ENCODE results near the gene DPP6. TPM values are rescaled to one million over a fixed set of nuclear protein-coding genes. Genes with fewer than 3 reads are reported as not detected.
"Not testable (repeated sequence)": the region's sequence is repeated elsewhere in the genome, so short reads cannot be mapped to it uniquely, and the experiment has no call there.

Gene DPP6
- not detected in 2 replicates for total RNA-seq (2014; rRNA removed; shearing (Covaris generic))

DNA sequence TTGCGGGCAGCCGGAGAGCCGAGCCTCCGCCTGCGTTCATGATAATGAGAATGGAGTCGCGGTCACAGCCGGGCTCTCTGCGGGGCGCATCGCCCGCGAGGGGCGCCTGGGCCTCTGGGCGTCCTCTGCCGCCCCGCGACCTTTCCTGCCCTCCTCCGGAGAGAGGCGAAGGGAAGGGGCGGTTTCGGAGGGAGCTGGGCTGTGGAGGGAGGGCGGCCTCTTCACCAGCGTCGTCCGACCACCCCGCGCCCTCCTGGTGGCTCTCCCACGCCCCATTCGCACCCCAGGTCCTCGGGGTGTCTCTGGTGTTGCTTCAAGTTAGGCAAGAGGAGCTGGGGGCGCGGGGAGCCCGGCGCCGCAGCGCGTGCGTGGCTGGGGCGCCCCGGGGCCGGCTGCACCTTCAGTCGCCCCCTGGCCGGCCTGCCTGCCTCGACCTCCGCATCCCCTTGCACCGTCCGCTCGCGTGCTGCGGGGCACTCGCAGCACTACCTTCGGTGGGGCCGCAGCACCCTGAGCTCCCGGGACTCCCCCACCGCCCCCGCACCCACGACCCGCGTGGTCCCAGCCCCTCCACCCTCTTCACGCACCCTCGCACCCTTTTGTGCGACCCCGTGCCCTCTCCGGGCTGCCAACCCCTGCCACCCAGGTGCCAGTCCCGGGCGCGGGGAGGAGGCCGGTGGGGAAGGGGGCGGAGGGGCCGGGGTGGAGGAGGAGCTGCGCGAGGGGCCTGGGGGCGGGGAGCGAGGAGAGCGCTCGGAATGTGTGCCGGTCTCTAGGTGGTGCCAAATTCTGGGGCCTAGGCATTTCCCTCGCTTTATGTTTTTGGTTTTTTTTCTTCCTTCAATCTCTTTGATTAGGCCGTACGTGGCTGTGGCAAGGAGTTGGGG lies at the start of gene DPP6:
Gene DPP6 (plus strand): TSS at position 756 of the 887 bp plus-strand sequence.
- not testable (repeated sequence) for DNase-seq (ENCODE audit: low spot score)

DNA sequence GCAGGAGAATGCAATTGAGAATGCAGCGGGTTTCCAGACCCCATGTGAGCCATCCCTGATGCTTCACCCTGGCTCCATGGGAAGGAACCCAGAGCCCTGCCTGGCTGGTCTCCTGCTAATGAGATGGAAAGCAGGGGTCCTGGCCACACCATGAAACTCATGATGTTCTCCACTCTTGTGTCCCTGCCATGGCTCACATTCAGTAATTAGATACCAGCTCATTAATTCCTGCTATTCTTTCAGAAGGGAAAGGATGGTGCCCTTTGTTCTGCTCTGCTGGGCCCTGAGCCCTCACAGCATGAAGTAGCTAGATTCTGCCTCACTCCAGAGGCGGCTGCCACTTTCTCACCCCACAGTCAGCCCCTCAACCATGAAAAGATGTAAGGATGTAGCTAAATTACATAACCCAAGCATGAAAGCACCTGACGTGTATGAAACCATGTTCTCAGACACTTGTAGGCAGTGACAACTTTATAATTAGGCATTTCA lies 42.7 kb upstream of the DPP6 start:
- not testable (repeated sequence) for DNase-seq (ENCODE audit: low spot score)

DNA sequence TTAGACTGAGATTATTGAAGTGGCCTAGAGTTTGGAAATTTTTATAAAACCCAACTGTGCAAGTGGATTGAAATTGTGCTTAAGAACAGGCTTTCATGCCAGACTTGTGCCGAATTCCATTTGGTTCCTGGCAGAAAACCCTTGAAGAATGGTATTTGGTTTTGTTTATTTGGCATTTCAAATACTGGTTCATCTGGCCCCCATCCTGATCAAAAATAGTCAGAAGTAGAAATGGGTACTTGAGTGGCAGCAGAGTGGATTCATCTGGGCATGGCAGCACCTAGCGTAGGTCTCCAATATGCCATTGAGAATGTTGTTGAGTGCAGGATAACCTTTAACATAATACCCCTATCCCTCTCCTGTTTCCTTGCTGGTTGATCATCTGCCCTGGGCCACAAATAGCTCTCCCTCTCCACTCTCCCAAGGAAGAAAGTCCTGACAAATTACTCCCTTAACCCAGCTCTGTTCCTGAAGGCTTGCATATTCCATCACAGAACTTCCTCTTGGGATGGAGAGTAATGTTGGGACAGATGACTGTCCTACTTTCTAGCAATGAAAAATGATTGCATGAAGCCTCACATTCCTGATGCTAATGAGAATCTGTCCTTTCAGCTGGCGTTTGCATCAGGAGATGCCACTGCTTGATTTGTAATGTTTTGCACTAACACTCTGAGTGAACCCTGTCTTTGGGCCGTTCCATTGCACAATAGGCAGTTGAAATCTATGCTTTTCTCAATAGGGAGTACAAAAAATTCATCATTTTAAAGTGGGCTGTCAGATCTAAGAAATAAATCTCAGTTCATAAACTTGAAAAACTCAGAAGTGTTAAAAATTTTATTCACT lies 41.3 kb upstream of the DPP6 start:
- not testable (repeated sequence) for DNase-seq (ENCODE audit: low spot score)

DNA sequence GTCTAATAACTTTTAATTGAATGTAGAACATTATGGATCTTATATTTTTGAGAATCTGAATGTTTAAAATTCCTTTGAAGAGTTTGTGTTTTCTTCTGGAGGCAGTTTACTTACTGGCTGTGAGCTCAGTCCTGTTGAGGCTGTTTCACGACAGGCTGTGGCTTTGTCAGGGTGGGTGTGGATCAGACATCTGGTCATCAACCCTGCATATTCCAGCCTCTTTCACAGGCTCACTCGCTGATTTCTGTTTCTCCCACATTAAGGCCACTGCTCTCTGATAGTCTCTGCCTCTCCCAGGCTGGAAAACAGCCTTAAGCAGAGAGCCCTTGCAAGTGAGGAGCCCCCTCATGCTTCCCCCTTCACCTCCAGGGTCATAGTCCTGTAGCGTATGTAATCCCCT lies 39.4 kb upstream of the DPP6 start:
- not testable (repeated sequence) for DNase-seq (ENCODE audit: low spot score)

DNA sequence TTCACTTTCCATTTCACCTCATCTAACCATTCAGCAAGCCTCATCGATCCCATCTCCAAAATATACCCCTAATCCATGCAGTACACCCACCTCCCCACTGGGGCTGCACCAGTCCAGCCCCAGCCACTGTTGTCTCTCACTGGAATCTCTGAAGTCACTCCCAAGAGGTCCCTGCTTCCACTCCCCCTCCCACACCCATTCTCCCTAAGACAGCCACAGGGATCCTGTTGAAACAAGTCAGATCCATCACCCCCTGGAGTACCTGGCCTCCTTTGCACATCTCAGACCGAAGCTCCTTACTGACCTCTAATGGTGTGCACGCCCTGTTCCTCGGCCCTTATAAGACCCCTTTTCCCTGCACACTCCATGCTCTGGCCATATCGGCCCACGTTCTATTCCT lies 36.6 kb upstream of the DPP6 start:
- DNase-seq (ENCODE audit: low spot score): not testable (repeated sequence)

DNA sequence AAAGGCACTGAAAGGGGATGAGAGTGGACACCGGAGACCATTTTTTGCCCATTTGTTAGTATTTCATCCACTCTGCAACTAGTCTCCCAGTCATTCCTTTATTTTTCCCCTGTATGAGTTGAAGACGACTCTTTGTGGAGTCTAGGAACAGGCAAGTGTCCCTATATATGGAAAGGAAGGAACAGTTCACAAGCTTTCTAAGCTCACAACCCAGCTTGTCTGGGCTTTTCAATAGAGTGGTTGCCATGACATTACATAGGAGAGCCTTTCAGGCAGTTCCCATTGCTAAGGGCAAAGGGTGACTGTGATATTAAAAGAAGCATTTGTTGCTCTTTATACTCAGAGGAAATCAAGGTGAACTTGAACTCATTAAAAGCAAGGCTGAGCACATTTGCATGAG lies 33.8 kb upstream of the DPP6 start:
- DNase-seq (ENCODE audit: low spot score): not testable (repeated sequence)

DNA sequence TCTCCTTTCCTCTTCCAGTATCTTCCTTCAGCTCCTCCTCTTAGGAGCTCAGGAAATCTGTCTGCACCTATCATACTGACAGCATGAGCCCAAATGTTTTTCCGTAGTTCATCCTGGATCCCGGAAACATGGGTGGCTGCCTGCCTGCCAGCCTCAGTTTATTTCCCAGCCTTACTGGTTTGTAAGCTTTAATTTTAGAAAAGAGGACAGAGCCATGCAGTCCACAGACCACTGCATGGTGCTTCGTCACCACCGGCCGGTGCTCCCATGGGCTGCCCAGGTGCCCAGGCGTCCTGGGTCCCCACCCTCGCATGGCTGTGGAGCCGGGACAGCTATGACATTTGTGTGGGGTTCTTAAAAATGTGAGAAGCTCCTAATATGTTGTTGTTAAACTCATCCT lies 24.4 kb upstream of the DPP6 start:
- not testable (repeated sequence) for DNase-seq (ENCODE audit: low spot score)

DNA sequence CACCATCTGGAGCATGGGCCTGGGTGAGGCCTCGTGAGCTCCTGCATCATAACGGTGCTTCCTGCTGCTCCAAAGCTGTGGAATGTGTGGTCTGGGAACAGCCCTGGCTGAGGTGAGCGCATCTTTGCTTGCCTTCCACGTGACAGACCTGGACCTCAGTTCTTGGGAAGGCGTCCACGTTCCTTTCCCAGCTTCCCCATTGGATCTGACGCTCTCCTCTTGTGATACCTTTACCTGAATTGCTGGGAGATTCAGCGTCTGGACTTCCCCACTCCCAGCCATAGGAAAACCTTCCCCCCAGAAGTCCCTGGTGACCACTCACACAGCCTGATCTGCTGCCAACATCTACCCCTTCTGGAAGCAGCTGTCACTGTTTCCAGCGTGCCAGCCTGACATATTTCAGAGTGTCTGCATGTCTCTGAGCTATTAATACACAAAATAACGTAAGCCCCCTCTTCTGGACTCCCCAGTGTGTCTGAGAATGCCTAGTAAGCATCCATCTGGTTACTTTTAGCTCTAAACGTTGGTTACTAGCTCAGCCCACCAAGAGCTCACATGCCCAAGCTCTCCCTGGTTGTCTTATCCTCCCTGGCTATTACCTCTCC lies 21.6 kb upstream of the DPP6 start:
- not testable (repeated sequence) for DNase-seq (ENCODE audit: low spot score)

DNA sequence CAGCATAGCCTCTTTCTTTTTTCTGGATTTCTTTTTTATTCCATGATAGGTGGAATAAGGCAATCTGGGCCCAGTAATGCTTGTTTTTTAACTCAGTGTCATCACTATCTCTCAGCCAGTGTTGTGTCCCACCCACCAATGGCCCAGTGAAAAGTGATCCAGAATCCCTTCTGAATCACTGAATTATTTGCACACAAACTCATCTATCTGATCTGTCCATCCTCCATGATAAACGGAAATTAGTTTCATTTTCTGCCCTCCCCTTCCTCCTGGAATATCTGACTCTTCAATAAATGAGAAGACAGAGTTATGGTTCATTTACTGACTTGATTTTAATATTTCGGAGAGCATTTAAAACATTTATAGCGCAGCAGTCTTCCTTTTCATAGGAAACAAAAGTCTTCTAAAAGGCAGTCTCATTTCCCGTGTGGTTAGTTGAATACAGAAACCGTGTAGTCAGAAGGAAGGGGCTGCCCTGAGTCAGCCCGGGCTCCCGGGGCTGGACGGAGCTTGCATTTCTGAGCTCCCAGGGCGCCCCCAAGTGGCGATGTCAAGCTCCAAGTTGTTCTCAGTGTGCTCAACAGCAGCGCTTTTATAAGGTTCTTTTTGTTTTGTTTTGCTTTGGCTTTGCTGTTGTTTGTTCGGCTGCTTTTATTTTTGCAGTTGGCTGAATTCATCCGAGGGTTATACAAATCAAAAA lies 12.6 kb upstream of the DPP6 start:
- not testable (repeated sequence) for DNase-seq (ENCODE audit: low spot score)

DNA sequence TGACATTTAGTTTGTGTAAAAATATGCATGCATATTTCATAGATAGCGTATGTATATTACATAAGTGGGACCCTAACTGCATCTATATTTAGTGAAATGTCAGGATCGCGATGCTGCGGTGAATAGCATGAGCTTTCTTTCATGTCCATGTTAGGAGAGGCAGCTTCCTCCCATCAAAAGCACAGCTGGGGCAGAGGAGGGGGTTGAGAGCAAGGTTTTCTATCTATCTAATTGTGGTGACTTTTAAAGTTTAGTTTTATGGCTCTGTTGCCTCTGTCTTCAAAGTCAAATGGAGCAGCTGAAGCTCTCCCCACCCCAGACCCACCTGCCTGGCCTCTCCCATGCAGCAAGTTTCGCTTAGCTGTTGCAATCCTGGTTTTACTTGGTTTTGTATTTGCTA lies 1.8 kb upstream of the DPP6 start:
- DNase-seq (ENCODE audit: low spot score): not testable (repeated sequence)

DNA sequence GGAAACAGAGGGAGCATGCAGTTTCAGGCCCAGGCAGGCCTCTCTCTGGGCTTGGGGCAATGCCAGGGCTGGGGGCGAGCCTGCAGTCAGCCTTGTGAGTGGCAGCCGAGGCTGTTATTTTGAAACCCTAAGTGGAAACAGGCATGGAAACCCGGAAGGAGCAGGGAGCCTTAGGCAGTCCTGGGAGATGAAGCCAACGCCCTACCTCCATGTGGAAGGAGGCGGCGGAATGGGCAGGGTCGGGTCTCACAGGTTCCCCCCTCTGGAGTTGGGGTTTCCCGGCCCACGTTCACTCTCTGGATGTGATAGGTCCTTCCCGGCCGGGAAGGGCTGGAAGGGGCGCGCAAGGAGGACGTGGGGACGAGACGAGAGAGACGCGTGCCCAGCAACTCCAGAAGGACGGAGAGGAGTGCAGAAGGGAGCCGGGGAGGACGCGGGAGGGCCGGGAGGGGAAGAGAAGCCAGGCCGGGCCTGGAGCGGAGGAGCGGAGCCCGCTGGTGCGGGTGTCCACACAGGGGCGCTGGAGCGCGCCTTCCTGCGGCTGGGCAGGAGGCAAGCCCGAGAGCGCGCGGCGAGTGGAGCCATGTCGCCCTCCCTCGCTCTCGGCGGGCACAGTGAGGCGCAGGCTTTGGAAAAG lies 1.1 kb upstream of the DPP6 start:
- not testable (repeated sequence) for DNase-seq (ENCODE audit: low spot score)

DNA sequence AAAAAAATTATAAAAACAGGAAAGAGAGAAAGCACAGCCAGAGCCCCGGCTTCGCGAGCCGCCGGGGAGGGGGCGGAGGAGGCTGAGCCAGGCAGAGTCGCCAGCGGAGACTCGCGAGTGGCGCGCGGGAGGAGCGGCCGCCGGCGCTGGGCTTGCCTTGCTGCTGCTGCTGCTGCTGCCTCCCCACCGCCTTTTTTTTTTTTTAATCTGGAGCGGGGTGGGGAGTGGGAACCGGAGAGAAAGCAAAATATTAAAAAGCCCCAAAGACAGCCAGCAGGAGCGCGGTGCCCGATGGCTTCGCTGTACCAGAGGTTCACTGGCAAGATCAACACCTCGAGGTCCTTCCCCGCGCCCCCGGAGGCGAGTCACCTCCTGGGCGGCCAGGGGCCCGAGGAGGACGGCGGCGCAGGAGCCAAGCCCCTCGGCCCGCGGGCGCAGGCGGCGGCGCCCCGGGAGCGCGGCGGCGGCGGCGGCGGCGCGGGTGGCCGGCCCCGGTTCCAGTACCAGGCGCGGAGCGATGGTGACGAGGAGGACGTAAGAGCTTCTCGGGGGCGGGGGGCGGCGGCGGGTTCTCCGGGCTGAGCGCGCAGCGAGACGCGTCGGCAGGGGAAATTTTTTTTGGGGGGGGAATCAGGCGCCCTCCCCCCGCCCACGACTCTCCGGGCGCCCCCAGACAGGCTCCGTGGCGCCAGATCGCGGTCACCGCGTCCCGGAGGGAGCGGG lies 493 bp downstream of the DPP6 start:
- DNase-seq (ENCODE audit: low spot score): not testable (repeated sequence)

DNA sequence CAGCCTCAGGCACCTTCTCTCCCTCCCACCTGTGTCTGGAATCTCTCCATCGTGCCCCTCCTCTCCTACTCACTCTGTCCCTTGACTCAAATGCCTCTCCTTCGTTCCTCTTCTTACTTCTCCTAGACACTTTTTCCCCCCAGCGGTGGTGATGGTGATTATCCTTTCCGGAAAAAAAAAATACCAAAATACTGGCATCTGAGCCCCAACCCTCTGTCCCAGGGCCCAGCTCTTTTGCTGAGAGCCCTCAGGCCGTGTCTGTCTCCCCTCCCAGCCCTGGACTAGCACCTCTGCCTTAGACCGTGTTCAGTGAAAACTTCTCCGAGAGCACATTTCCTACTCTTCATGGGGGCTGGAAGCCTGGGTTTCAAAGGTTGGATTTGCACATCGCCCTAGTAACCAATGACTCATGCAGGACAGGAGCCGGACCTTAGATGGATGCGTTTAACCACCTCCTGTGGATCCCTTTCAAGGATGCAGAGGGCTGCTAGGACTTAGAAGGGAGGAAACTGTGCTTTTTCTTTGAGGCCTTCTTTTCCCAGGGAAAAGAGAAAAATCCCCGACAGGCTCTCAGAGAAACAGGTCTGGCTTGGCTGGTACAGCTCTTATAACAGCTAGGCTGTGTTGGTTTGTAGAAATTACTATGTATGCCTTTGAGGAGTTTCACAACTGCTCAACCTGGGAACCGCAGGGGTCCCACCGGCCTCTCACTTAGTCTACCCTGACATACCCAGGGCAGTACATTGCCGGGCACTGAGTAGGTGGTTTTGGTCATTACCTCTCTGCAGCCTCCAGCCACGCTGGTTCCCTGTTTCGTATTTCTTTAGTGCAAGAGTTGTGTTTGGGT lies 1.5 kb downstream of the DPP6 start:
- not testable (repeated sequence) for DNase-seq (ENCODE audit: low spot score)

DNA sequence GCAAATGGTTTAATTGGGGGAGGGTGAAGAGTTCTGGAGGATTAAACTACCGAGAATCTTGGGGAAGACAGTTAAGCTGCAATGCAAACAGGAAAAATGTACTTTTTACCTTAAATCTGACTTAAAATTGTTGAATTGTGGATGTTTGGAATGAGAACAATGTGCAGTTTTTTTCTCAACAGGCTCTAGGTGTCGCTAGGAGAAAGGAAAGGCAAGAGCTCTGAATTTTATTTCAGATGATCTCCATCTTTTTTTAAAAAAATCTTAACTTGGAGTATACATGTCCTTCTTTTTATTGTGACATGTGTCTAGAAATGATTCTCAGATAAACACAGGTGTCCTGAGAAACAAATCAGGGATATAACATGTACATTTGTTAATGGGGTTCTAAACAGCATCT lies 2.5 kb downstream of the DPP6 start:
- DNase-seq (ENCODE audit: low spot score): not testable (repeated sequence)

DNA sequence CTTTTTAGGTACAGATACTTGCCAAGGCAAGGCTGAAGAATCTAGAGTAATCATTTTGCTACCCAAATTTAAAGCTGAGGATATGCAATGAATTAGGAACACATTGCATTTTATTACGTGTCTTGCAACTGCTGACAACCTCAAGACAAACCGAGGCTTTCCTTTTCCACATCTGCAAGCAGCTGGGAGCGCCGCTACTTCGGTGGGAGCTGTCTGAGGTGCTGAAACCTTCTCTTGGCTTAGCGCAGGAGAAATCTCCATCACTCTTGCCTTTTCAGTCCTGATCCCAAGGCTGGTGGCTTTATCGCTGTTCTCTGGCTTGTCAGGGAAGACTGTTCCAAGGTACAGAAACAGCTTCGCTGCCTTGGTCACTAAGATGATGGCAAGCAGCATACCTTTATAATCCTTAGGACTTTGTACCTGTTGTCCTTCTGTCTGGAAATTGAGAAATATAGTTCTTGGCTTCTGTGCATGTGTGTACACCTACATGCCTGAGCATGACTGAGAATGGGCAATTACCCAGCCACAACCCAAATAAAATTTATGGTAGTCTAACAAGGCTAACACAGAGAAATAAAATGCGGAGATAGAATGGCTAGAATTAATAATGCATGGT lies 3.4 kb downstream of the DPP6 start:
- DNase-seq (ENCODE audit: low spot score): peak; percentile 18

DNA sequence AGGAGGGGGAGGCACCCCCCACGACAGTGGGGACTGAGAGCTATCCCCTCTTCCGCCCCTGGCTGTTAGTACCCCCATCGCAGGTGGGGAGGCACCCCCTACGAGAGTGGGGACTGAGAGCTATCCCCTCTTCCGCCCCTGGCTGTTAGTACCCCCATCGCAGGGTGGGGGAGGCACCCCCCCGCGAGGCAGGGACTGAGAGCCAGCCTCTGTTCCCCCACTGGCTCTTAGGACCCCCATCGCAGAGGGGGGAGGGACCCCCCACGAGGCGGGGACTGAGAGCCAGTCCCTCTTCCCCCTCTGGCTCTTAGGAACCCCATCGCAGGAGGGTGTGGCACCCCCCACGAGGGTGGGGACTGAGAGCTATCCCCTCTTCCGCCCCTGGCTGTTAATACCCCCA lies 6.6 kb downstream of the DPP6 start:
- DNase-seq (ENCODE audit: low spot score): not testable (repeated sequence)

DNA sequence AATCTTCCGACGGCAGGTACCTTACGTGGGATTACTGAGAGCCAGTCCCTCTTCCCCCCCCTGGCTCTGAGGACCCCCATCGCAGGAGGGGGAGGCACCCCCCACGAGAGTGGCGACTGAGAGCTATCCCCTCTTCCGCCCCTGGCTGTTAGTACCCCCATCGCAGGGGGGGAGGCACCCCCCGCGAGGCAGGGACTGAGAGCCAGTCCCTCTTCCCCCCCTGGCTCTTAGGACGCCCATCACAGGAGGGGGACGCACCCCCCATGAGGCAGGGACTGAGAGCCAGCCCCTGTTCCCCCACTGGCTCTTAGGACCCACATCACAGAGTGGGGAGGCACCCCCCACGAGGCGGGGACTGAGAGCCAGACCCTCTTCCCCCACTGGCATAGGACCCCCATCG lies 8.4 kb downstream of the DPP6 start:
- not testable (repeated sequence) for DNase-seq (ENCODE audit: low spot score)

DNA sequence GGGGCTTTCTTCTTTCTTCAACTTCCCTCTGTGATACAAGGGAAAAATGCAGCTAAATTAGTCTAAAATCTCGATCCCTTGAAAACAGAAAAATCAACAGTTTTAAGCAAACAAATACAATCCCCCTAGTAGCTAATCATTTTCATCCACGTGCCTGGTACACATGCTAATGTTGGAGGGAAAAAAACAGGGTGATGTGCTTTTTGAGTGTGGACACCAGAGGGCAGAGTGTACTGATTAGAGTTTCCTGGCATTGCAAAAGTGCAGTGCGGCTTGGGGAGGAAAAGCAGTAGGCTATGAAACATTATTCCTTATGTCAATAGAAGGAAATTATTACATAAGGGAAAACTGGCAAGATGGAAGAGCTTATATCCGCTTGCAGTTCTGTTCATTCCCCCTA lies 19.6 kb downstream of the DPP6 start:
- not testable (repeated sequence) for DNase-seq (ENCODE audit: low spot score)
